HG03460 (cell line): Measurements from ENCODE around the gene GRM3.

Source experiments
- ATAC-seq: cut with Tn5 transposase; IDR thresholded peaks from one replicate; pipeline ENCODE4 v1.9.1; 2021; ENCODE audit not compliant: unreplicated experiment

The GRM3 gene

DNA sequence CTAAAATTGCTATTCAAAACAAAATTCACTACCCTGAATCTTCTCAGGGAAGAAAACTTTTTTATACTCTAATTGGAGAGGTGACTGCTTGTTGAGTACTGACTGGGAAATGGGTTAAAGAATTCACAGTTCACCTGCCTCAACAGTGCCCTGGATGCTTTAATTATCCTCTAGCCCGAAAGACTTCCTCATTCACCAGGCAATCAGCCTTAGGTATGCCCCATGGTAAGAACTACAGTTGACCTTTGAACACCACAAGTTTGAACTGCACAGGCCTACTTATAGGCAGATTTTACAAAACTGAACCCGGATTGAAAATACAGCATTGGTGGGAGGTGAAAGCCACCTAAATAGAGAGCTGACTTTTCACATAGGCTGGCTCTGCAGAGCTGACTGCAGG lies 240.4 kb downstream of the GRM3 start:
- ATAC-seq, result no peak

DNA sequence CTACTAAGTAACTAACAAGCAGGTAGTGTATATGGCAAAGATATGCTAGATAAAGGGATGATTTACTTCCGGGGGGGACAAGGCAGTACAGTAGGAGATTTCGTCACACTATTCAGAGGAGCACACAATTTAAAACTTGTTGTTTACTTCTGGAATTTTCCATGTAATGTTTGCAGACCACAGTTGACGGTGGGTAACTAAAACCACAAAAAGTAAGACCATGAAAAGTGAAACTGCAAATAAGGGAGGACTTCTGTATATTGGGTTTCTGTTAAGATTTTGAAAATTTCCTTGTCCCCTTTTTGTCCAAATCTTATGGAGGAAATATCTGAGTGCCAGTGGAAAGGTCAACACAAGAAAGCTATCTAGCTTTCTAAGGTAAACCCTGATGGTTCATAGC lies 245.8 kb downstream of the GRM3 start:
- ATAC-seq, result no peak

DNA sequence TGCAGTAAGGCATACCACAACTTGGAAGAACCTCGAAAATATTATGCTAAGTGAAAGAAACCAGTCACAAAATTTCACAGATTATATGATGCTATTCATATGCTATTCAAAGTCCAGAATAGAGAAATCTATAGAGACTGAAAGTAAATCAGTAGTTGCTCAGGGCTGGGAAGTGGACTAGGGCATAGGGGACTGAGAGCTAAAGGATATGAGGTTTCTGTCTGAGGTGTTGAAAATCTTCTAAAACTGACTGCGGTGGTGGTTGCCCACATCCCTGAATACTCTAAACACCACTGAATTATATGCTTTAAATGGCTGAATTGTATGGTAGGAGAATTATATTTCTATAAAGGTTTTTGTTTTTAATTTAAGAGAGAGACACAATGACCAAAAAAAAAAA lies 254.5 kb downstream of the GRM3 start:
- ATAC-seq, result no peak

DNA sequence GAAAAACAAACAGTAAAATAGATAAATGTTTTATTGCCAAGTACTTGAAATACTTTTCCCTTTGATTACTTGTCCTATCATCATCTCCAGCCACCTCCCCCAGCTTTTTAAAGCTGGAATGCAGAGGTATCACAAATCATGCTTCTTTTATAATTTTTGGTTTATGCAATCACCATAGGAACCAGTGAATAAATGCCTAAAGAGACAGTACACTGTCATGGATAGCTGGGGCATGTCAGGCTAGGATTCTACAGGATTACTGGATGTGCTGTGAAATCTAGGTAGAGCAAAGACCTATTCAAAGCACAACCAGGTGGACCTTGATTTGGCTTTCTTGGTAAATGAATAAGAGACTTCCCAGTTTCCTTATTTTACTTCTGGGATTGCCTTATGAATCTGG lies 257.2 kb downstream of the GRM3 start:
- ATAC-seq, result no peak

DNA sequence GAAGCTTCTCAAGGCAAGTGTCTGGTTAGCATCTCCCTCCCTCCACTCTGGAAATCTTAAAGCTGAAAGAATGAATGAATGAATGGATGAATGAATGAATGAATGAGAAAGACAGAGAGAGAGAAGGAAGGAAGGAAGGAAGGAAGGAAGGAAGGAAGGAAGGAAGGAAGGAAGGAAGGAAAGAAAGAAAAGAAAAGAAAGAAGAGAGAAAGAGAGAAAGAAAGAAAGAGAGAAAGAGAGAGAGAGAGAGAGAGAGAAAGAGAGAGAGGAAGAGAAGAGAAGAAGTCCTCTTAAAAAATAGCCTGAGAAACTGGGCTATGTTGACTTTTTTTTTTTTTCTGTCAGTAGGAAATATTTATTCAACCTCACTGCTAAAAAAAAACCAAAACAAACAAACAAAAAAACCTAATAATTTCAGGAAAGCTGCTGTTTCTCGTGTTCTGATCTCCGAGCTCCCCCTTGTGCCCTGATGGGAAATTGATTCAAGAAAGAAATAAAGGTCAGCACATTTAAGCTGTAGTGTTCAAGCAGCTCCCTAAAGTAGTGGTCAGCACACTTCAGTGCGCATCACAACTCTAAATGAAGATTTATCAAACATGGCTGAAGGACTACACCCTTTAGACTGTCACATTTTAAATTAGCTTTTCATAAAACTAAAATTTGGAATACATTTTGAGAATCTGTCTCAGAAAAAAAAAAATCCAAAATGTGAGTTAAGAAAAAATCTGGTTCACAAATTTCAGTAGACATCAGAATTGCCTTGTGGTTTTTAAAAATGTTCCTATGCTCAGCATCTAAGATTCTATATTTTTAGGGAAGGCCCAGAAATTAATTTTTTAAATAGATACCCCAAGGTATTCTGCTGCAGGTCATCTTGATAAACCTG lies 261.5 kb downstream of the GRM3 start:
- no peak for ATAC-seq

DNA sequence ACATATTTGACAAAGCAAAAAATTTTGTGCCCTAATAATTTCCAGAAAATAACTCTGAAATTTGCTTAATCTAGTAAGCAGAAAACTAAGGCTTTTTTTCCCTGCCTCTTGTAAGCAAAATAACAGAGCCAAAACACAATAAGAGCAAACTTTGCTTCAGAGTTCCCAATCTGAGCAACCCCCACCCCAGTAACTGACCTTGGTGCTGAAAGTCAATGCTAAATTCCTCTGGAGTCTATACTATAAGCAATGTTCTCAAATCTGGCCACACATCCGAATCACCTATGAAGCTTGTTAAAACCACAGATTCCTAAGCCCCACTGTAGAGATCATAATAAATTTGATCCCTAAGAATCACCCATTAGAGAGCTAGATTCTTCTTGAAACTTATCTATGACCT lies 265.2 kb downstream of the GRM3 start:
- no peak for ATAC-seq

DNA sequence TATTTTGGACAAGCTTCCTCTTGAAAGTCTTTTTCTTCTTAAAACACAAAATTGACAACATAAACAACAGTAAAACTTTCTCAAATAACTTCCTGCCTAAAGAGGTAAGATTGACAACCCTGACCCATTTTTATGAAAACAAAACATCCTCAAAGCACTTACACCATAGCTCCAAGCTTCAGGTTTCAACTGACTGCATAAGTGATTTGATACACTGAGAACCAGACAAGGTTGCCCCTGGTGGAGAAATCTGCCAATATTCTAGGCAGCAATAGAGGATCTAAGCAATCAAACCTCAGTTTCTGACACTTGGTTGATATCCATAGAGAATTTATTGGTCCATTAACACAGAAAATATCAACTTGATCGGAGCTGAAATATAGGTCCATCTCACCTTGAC lies 267.9 kb downstream of the GRM3 start:
- ATAC-seq, result no peak

DNA sequence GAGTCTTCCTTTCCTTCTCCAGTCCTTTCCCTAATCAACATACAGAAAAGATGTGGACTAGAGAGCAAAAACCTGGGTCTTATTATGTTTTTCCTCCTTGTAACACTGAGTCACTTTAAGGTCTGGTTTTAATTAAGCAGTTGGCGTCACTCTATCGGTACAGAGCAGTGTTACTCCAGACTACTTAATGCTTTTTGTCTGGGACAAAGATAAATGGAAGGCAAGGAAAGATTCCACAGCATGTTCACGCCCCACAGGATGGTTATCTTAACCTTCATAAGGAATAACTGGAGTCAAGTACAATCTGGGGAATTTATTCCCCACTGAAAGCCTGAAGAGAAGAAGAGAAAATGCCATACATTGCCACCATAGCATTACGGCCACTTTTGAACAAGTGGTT lies 270.0 kb downstream of the GRM3 start:
- no peak for ATAC-seq
